Measurements from ENCODE around the gene FYN. TPM values are rescaled to one million over a fixed set of nuclear protein-coding genes. Genes with fewer than 3 reads are reported as not detected.

The FYN gene
- total and polyA plus RNA-seq, 2 of the 8 experiments (the other 6 are each of a cell fraction or from before 2014, with no cell fraction given), result 46.8 to 97.2 TPM

DNA sequence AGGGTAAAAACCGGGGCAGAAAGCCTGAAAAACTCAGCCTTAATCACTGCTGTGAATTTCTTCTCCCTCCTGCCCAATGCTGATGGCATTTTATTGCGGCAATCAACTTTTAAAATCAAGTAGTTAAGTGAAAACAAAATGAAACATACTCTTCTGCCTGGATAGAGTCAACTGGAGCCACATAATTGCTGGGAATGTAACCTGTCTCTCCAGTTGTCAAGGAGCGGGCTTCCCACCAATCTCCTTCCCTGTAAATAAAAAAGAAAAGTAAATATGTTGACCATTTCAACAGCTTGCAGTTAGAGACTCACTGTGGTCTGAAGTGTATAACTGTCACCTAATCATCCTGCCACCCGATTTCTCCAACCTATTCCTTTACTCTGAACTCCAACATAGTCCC is 165.5 kb downstream of the FYN start:
- Histone ChIP-seq H2BK120ac (replicated peaks; ENCODE audit: low read depth, low read length) (no peak overlapping the region), H3K79me1 (ENCODE audit: low read depth, low read length) (no peaks in the 10 kb centered on the region), H4K91ac (replicated peaks; ENCODE audit: insufficient read length, low read length) (no peak overlapping the region), H3K23ac (ENCODE audit: insufficient read length) (no peak overlapping the region), H4K8ac (ENCODE audit: extremely low read depth, insufficient read depth, low read length) (no peak overlapping the region), H3K4me1 (replicated peaks in 1 of 4; ENCODE audit: control insufficient read depth in 3 of 4, insufficient read depth in 4 of 4, low read length in 3 of 4) (peaks cover 0 to 6% (median 3%) of the 10 kb centered on the region in 4 experiments; a peak in 5 of 7 replicates), H4K20me1 (replicated peaks in 1 of 2; ENCODE audit: control insufficient read depth in 1 of 2, insufficient read depth in 2 of 2, low read length in 2 of 2) (no peaks in the 10 kb centered on the region), H3K4me2 (ENCODE audit: insufficient read depth in 1 of 2, low read depth in 2 of 2, low read length in 2 of 2) (no peak overlapping the region), H3K56ac (replicated peaks; ENCODE audit: insufficient read length, low read depth, low read length) (no peak overlapping the region), H3K36me3 (ENCODE audit: control insufficient read depth in 2 of 4, insufficient read depth in 4 of 4, low read length in 3 of 4) (peaks cover 3 to 14% (median 10%) of the 10 kb centered on the region in 4 experiments; a peak in 6 of 8 replicates), H3K9ac (replicated peaks in 1 of 4; ENCODE audit: extremely low read depth in 1 of 4, low read depth in 3 of 4, low read length in 3 of 4) (no peak overlapping the region), H3K9me3 (ENCODE audit: insufficient read depth in 2 of 2, low read depth in 1 of 2, low read length in 1 of 2) (no peaks in the 10 kb centered on the region), H3K4ac (replicated peaks; ENCODE audit: insufficient read length, low read depth, low read length) (no peak overlapping the region), H3K79me2 (ENCODE audit: control insufficient read depth in 1 of 2, insufficient read depth in 2 of 2, low read length in 2 of 2) (no peaks in the 10 kb centered on the region), H2AFZ (ENCODE audit: low read length) (no peak overlapping the region), H3K23me2 (ENCODE audit: low read depth, low read length) (no peaks in the 10 kb centered on the region), H2BK12ac (ENCODE audit: low read depth, low read length) (no peak overlapping the region), H2BK5ac (ENCODE audit: low read depth, low read length) (no peak overlapping the region), H3K27ac (ENCODE audit: low read depth, low read length) (no peak overlapping the region), H2AK5ac (ENCODE audit: low read depth, low read length) (no peak overlapping the region), H2BK20ac (ENCODE audit: low read length) (no peak overlapping the region), H2BK15ac (ENCODE audit: low read length) (no peak overlapping the region), H3K4me3 (ENCODE audit: extremely low read depth in 1 of 4, insufficient read depth in 2 of 4, low read depth in 3 of 4, low read length in 4 of 4) (no peak overlapping the region), H3K18ac (ENCODE audit: extremely low read depth, low read length) (no peak overlapping the region), H3K14ac (ENCODE audit: insufficient read length) (no peak overlapping the region), H3K27me3 (replicated peaks in 1 of 4; ENCODE audit: control insufficient read depth in 3 of 4, extremely low read depth in 1 of 4, insufficient read depth in 3 of 4, low read length in 3 of 4) (peaks cover 0 to 1% (median 0%) of the 10 kb centered on the region in 4 experiments; a peak in 1 of 7 replicates), H4K5ac (ENCODE audit: insufficient read length, low read depth, low read length) (no peak overlapping the region)
- POLR2A ChIA-PET (ENCODE audit: partially characterized antibody), result interaction anchor here (1.2 kb wide), 1 partner anchor 12 kb away, joined by 3 read pairs; no protein-coding TSS in a partner anchor
- FAIRE-seq (no peak), DNase-seq (ENCODE audit: low read depth in 1 of 2, low spot score in 2 of 2) (no peak)
- 69% methylated on average over 4 of the region's 4 CpGs; no CpG with 5 or more reads in 1 of the 2 experiments for WGBS, 2 experiments (ENCODE audit: extremely low coverage in 1 of 2, insufficient coverage in 1 of 2, insufficient read length in 1 of 2, insufficient replicate concordance in 2 of 2, low coverage in 1 of 2, low lambda C conversion rate in 2 of 2, missing lambda C conversion rate in 1 of 2)
- CTCF ChIA-PET (ENCODE audit: partially characterized antibody), result interaction anchor here (4.6 kb wide), 1 partner anchor 16 kb away, joined by 27 read pairs; no protein-coding TSS in a partner anchor
- TF ChIP-seq CHD2 (IDR thresholded peaks at IDR 0.05; ENCODE audit: low read length) (no peak), RXRA (IDR thresholded peaks at IDR 0.05; ENCODE audit: insufficient read depth, low read depth, low read length) (no peak), TEAD4 (IDR thresholded peaks at IDR 0.05; ENCODE audit: low read depth, low read length) (no peak)
